K562 (cell line): Measurements from ENCODE around the gene BTAF1. TPM values are rescaled to one million over a fixed set of nuclear protein-coding genes. Genes with fewer than 3 reads are reported as not detected.

Experiments used
- CLOCK ChIP-seq: fragments of 250-450 bp; sonication (Bioruptor Pico); IDR thresholded peaks from 2 replicates; pipeline ENCODE4 v1.4.0; 2020; ENCODE audit warnings: mild to moderate bottlenecking, moderate library complexity, borderline replicate concordance
- DLX4 ChIP-seq: fragments of 250-450 bp; sonication (Bioruptor Pico); IDR thresholded peaks from 2 replicates; pipeline ENCODE4 v1.6.1; 2021; ENCODE audit warnings: mild to moderate bottlenecking
- FOSL1 ChIP-seq: fragments of 200-800 bp; sonication (Bioruptor generic); conservative IDR thresholded peaks from 2 replicates; pipeline ENCODE4 v1.6.1; 2016; ENCODE audit warnings: missing genetic modification characterization, missing compliant biosample characterization
- GTF3C2 ChIP-seq: IDR thresholded peaks from 3 replicates; pipeline ENCODE4 v1.6.1; 2011; ENCODE audit warnings: borderline replicate concordance, mild to moderate bottlenecking, moderate library complexity; ENCODE audit not compliant: insufficient read length; ENCODE audit errors: extremely low read depth
- PYGO2 ChIP-seq: fragments of 450-650 bp; IDR thresholded peaks from 2 replicates; pipeline ENCODE4 v1.6.1; 2016; ENCODE audit warnings: mild to moderate bottlenecking, missing genetic modification characterization, moderate library complexity, missing compliant biosample characterization
- TEAD1 ChIP-seq, 2 experiments: fragments of 450-650 bp in 1 of 2; sonication (generic) in 1 of 2; formaldehyde crosslinking; IDR thresholded peaks; 2 replicates each; pipeline versions ENCODE4 v1.4.0 to v1.8.0; 2020 to 2022; ENCODE audit warnings: mild to moderate bottlenecking in 2 of 2, missing genetic modification reagents in 1 of 2
- ZNF318 ChIP-seq, 2 experiments: fragments of 450-650 bp; IDR thresholded peaks; 2 replicates each; pipeline ENCODE4 v1.6.1; 2016; ENCODE audit warnings: mild to moderate bottlenecking in 2 of 2, borderline replicate concordance in 1 of 2, low read depth in 1 of 2, moderate library complexity in 1 of 2
- ZNF398 ChIP-seq: fragments of 250-450 bp; sonication (Bioruptor Pico); IDR thresholded peaks from 2 replicates; pipeline ENCODE4 v1.8.0; 2021; ENCODE audit warnings: moderate library complexity, mild to moderate bottlenecking, inconsistent platforms
- polyA plus RNA-seq, 8 experiments: library from polyadenylated mRNA; depleted of rRNA in 4 of 8; stranded (reverse) in 5 of 8; unstranded in 3 of 8; fragments of >200 nt; fragmentation: Nextera tagmentation in 2 of 8; fragmentation: Illumina TruSeq in 1 of 8; extraction: Ambion mirVana in 2 of 8; extraction: Trizol in 1 of 8; gene quantifications; 2 replicates each; pipeline versions ENCODE4 v1.2.1 to v1.2.3, GENCODE V29; 2011 to 2014; ENCODE audit warnings: inconsistent platforms in 1 of 8, missing spikeins in 1 of 8
- total RNA-seq, 7 experiments: library from RNA; depleted of rRNA in 6 of 7; stranded (reverse); fragments of >200 nt in 6 of 7; fragmentation: Illumina TruSeq in 2 of 7; extraction: Trizol in 2 of 7; gene quantifications; 2 replicates each; pipeline versions ENCODE4 v1.2.1 to v1.2.3, GENCODE V29; 2011 to 2021; ENCODE audit warnings: low replicate concordance in 1 of 7

BTAF1 gene
- total and polyA plus RNA-seq, 9 of the 15 experiments (the other 6 are each of a cell fraction or from before 2014, with no cell fraction given), result 6.6 to 70.7 (median 30.5) TPM

GRCh38 chr10:91908337-91909116, 15.0 kb upstream of the BTAF1 start (continued):
- TF ChIP-seq GTF3C2 (no peak), FOSL1 (tag) (0 out of 2 replicates have a peak, but pooled peaks have one; percentile 10), DLX4 (no peak), TEAD1 (CRISPR knock-in tag; IDR thresholded peaks at IDR 0.05) (no peak; a peak in 1 of 4 replicates), PYGO2 (tag) (no peak), CLOCK (CRISPR knock-in tag) (no peak), ZNF398 (CRISPR knock-in tag) (no peak), ZNF318 (IDR thresholded peaks at IDR 0.05; ENCODE audit: borderline replicate concordance in 1 of 2, low read depth in 1 of 2) (no peak)
